A172 (cell line): ENCODE measurements around the gene NXPE3. TPM values are rescaled to one million over a fixed set of nuclear protein-coding genes. Genes with fewer than 3 reads are reported as not detected.

Experiments used
- DNase-seq: peaks from one replicate; pipeline ENCODE4 v3.0.0-alpha.2; 2015; ENCODE audit warnings: low spot score
- total RNA-seq: library from RNA; depleted of rRNA; stranded (reverse); fragments of >200 nt; shearing (Covaris generic); gene quantifications from 2 replicates; pipeline ENCODE4 v1.2.3, GENCODE V29; 2014

Gene NXPE3
- total RNA-seq, 1 experiment from 2014 or later = 16.7 TPM

GRCh38 chr3:101828691-101829436, 49.9 kb downstream of the NXPE3 start:
- peak; percentile 77 for DNase-seq

- no peak for DNase-seq
Measured at GRCh38 chr3:101829437-101829830, 50.4 kb downstream of the NXPE3 start.

GRCh38 chr3:101829874-101830273, 50.9 kb downstream of the NXPE3 start:
- no peak for DNase-seq

DNA sequence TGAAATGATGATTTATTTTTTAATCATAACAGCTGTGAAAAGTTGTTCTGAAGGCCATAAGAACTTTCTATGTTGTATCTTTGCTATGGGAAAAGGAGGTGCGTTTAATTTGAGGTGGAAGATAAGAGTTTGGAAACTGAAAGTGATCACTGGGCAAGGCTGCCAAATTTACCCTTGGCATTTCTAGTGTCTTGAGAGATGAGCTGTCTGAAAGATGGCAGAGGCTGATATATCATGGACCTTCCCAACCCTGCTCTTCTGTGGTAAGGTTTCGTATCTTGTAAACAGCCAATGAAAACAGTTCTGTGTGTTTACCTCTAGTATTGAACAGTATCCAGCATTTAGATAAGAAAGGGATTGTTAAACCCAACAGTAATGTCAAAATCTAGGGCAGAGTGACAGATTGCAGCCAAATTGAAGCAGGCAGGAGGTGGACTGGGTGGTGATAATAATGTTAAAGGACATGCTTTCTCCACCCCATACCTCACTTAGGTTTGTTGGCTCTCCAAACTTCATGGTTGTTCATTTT, 54.5 kb downstream of the NXPE3 start:
- DNase-seq = no peak

DNA sequence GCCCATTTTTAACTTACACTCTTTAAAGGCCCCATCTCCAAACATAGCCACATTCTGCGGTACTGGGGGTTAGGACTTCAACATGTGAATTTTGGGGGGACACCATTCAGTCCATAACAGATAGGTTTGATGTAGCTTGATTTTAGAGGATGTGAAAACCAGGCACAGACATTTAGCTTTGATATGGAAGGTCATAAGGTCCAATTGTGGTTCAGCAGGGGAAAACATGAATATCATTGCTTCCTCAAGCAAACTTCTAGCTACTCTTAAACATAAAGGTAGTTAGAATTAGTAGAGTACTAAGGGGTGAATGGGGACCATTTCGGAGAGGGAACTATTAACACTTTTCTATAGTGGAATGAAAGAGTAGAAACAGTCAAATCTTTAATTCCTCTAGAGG, 56.7 kb downstream of the NXPE3 start:
- no peak for DNase-seq

DNA sequence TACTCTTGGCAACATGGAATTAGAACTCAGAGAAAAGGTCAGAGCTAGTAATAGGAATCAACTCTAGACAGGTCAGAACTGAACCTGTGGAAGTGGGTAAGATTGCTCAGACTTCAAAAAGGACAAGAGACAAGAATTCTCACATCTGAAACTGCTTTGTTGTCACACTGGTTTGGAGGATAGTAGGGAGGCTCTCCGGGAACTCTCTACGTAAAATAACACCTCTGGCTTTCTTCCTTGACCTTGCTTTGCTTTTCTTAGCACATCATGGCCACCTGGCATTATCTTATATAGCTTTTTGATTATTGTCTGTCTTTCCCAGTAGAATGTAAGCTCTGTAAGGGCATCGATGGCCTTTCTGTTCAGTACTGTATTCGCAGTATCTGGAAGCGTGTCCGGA, 57.1 kb downstream of the NXPE3 start:
- no peak for DNase-seq

DNA sequence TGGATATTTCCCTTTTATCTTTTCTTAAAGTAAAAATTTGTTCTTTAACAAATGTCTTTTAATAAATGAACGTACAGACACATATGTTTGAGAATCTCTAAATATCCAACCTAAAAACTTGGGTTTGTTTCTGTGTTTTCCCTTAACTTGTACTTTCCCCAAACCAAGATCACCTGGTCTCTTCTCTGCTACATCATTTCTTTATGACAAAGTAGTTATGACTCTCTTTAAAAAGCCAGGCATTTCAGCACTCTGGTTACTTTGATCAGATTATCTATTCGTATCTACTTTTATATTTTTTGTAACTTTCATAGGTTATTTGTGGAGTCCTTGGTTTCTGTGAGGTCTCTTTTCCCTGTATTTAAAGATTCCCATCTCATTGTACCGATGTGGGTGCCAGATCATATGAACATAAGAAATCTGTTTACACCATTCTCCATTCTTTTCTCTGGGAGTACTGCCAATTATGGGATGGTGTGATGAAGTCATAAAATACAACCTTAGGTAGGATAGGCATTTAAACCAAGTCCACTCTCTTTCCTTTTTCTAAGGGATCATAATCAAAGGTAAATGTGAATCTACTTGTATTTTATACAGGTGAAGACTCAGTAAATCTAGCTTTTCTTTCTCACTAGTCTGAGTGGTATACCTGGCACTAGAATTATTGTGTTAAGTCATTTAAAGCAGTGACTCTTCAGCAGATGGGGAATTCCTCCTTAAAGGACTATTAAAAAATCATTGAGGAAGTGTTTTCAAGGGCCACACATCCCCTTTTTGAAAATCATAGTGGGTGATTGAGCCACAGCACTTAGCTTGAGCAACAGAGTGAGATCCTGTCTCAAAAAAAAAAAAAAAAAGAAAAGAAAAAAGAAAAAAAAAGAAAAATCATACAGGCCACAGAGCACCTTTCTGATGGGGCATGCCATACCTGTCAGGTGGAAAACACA, 57.9 kb downstream of the NXPE3 start:
- peak; percentile 57 for DNase-seq

DNA sequence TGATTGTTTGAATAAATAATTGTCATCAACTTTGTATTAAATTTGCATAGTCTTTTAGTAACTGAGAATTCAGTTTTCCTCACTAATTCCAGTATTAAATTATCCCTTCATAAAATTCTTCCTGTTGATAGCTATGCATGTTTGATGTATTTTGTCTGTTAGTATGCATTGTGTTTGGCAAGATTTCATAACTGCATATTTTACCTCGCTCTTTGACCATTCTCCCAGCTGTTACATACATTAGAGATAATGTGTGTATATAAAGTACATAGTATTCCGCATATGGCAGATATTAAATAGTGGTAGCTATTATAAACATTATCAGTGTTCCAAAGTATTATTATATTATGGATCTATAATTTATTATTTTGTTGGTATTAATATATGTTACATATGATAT, 59.7 kb downstream of the NXPE3 start:
- no peak for DNase-seq

DNA sequence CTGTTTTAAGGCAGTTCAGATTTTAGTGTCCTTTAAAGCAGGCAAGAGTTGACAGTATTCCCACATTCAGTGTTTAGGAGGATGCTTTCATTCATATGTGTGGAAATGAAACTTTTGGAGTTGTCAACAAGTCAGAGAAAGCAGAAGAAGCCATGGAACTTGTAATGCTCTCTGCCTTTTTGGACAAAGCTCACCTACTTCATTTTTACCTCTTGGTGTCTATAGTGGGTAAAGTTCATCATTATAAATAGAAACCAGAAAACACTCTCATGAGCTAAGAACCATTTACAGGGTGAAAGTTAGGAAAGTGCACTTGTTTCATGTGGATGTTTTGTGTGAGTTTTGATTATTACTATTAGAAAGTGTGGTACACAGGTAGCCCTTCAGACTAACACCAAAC, 61.1 kb downstream of the NXPE3 start:
- DNase-seq = no peak

GRCh38 chr3:101842245-101842934, 63.4 kb downstream of the NXPE3 start:
- peak; percentile 88 for DNase-seq

DNA sequence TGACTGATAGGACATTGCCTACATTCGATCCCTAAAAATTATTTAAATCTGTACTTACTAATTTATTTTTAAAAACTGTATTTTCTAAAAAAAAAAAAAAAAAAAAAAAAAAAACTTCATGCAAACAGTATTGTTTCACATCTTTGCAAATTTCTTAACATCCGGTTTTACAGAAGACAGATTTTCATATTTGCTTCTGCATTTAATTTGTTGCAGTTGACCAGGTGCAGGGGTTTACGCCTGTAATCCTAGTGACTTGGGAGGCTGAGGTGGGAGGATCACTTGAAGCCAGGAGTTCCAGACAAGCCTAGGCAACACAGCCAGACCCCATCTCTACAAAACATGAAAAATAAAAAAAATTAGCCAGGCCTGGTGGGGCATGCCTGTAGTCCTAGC, 63.9 kb downstream of the NXPE3 start:
- no peak for DNase-seq

DNA sequence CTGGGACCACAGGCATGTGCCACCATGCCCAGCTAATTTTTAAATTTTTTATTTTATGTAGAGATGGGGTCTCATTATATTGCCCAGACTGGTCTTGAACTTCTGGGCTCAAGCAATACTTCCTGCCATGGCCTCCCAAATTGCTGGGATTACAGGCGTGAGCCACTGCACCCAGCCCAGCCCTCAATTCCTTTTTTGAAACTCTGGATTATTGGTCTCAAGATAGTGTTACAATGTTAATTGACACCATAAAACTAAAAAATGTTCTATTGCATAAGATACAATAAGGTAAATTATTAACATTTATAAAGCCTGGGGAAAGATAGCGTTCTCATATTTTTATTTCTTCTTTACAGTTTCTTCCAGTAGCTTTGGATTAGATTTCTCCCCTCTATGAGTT, 66.4 kb downstream of the NXPE3 start:
- no peak for DNase-seq

GRCh38 chr3:101846709-101847108, 67.7 kb downstream of the NXPE3 start:
- no peak for DNase-seq

DNA sequence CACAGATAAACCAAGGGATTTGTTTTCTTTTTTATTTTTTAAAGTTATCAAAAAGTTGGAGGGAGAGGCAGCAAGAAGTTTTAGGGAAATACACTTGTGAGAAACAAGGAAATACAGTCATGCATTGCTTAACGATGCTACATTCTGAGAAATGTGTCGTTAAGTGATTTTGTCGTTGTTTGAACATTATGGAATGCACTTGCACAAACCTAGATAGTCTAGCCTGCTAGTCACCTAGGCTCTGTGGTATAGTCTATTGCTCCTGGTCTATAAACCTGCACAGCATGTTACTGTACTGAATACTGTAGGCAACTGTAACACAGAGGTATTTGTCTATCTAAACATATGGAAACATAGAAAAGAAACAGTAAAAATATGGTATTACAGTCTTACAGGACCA, 68.3 kb downstream of the NXPE3 start:
- no peak for DNase-seq

- DNase-seq = no peak
Measured at GRCh38 chr3:101848326-101848725, 69.3 kb downstream of the NXPE3 start.

- DNase-seq = peak; percentile 90
Measured at GRCh38 chr3:101848754-101849713, 70.0 kb downstream of the NXPE3 start, which contains the start of gene NFKBIZ. Gene NFKBIZ (plus strand): TSS chr3:101849514. CDS start chr3:101849629, 115 bp downstream.

DNA sequence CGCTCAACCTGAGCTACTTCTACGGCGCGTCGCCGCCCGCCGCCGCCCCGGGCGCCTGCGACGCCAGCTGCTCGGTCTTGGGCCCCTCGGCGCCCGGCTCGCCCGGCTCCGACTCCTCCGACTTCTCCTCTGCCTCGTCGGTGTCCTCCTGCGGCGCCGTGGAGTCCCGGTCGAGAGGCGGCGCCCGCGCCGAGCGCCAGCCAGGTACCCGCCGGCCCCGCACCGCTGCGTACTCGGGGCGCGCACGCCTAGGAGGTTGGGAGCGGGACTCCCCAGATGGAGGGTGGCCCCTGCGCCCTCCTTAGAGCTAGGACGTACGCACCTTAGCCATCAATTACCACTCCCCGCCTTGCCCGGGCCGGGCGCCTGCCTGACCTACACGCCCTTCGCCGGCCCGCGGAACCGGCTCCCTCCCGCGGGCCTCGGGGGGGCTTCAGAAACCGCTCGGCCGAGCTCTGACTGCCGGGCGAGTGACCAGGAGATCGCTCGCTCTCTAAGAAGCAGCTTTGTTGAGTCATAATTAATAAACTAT, 70.8 kb downstream of the NXPE3 start:
- DNase-seq = no peak

DNA sequence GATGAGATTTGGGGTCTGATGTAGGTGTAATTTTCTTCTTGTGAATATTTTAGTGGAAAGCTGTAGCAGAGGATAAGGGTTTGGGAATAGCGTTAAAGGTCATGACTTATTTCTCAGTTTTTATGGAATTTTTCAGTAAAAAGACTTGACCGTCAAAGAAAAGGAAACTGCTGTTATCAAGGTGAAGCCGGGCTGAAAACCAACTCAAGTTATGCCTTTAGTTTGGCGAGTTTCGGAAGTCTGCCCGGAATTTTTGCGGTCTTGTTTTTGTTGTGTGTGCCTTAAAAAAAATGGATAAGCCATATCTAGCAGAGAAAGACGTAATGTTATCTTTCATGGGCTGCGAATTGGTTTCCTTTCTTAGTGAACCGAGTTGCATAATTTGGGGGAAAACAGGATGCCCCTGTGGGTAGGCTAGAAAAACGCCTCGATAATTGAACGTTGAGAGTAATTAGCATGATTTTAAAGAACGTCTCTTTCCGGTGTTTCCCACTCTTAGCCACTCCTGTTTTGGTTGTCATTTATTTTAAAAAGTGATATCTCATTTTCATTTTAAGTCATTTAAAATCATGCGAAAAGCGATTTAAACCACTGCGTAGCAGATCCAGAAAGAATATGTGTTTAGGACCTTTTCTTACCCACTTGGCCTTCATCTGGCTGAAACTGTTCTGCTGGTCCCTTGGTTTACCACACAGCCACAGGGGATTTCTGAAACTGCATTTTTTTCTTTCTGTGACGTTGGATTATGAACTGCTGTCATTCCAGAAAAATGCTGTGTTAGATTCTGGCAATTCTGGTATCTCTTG, 71.4 kb downstream of the NXPE3 start:
- DNase-seq = peak; percentile 47

GRCh38 chr3:101851072-101851770, 72.2 kb downstream of the NXPE3 start:
- DNase-seq = no peak
